Bronchial epithelial cell (primary cell): ENCODE results near the gene HOXB8. TPM values are rescaled to one million over a fixed set of nuclear protein-coding genes. Genes with fewer than 3 reads are reported as not detected.

ENCODE experiments used
- DNase-seq: peaks from one replicate; pipeline ENCODE4 v3.0.0-alpha.2; 2010; ENCODE audit warnings: low read depth
- FAIRE-seq: peaks from 2 replicates; lab custom pipeline; 2011; peaks lifted over from hg19 to GRCh38; lab: Jason Lieb, UNC
- H3K27me3 ChIP-seq: 2 replicates; pipeline ENCODE4 v1.5.1; 2011; ENCODE audit warnings: low read length; ENCODE audit not compliant: control insufficient read depth, insufficient read depth
- H3K36me3 ChIP-seq: 2 replicates; pipeline ENCODE4 v1.5.1; 2011; ENCODE audit warnings: low read length; ENCODE audit not compliant: control insufficient read depth, insufficient read depth
- H3K4me3 ChIP-seq: 2 replicates; pipeline ENCODE4 v1.5.1; 2011; ENCODE audit warnings: mild to moderate bottlenecking, low read depth, low read length, control low read depth
- total RNA-seq: library from RNA; depleted of rRNA; stranded (reverse); fragments of >200 nt; gene quantifications from 2 replicates; pipeline ENCODE4 v1.2.1, GENCODE V29; 2014
- TF ChIP-seq, protein P1 (sequence below): IDR thresholded peaks from 2 replicates; pipeline ENCODE4 v1.5.1; 2011; ENCODE audit warnings: mild to moderate bottlenecking, moderate library complexity, low read length, control low read depth, inconsistent platforms; ENCODE audit not compliant: insufficient read depth, severe bottlenecking

Gene HOXB8
- total RNA-seq, 1 donor from 2014 or later: not detected

DNA sequence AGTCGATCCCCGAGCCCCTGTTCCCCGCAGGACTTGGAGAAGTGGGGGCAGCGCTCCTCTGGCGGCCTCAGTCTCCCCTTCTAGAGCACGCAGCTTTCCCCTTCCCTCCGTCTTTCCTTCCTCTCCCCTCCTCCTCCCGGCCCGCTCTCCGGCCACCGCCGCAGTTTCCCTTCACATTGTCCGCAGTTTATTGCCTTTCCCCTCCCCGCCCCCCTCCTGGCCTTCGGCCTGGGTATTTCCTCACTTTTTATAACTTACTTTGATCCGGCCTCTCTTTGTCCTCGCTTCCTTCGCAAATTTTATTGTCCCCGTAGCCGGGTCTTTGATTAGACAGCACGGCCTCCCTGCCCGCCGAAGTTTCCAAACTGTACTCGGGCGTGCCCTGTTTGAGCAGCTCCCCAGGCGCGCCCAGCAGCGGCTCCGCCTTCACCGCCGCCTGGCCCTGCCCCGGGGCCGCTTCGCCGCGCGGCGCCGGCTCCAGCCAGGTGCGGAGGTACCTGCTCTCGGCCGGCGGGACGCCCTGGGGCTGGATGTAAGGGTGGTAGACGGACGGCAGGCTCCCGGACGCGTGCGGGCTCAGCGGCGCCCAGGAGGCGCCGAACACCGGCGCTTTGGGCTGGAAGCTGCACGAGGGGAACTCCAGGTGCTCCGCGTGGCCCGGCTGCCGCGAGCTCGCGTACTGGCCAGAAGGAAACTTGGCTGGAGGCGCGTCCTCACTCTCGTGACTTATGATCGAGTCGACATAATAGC is 10.6 kb upstream of the HOXB8 start:
- Histone ChIP-seq H3K4me3 (no peak overlapping the region), H3K36me3 (no peaks in the 10 kb centered on the region), H3K27me3 (peaks cover 90% of the 10 kb centered on the region)
- no peak for FAIRE-seq
- TF ChIP-seq, protein P1, sequence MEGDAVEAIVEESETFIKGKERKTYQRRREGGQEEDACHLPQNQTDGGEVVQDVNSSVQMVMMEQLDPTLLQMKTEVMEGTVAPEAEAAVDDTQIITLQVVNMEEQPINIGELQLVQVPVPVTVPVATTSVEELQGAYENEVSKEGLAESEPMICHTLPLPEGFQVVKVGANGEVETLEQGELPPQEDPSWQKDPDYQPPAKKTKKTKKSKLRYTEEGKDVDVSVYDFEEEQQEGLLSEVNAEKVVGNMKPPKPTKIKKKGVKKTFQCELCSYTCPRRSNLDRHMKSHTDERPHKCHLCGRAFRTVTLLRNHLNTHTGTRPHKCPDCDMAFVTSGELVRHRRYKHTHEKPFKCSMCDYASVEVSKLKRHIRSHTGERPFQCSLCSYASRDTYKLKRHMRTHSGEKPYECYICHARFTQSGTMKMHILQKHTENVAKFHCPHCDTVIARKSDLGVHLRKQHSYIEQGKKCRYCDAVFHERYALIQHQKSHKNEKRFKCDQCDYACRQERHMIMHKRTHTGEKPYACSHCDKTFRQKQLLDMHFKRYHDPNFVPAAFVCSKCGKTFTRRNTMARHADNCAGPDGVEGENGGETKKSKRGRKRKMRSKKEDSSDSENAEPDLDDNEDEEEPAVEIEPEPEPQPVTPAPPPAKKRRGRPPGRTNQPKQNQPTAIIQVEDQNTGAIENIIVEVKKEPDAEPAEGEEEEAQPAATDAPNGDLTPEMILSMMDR: no peak
- DNase-seq: no peak

DNA sequence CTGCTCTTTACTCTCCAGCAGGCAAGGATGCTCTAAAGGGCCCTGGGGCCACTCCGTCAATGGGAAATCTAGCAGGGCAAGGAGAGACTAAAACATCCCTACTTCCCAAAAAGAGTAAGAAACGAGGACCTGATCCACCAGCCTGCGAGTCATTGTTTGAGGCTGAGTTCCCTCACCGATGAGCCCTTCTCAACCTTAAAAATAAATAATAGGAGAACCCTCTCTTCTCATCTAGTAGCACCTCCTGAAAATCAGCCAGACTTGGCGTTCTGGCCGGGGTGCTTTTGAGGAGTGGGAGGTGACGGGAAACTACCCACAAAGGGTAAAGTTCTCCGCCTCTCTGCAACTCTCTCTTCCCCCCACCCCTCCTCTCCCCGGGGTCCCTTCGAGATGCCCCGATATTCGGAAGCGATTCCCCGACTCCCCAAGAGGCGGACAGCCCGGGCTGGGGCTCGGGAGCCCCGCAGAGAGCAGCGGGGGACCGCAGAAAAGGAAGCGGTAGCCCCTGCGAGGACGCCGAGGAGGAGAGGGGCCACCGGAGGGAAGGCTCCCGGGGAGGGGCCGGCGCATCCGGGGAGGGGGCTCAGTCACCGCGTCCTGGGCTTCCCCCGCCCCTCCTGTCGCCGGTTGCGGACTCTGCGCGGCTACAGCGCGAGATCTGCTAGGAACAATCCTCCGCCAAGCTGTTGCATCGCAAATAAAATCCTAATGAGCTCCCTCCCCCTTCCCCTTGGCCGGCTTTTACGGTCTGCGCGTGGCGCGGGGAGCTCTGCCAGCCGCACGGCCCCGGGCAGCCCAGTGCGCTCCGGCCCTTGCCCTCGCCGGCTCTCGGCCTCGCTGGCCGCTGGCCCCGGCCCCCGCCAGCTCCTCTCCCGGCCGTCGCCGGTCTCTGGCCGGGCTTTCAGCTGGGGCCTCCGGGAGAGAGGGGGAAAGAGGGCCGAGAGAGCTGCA is 9.7 kb upstream of the HOXB8 start:
- DNase-seq (no peak), FAIRE-seq (no peak)
- TF ChIP-seq, protein P1: no peak
- Histone ChIP-seq H3K27me3 (peaks cover 90% of the 10 kb centered on the region), H3K4me3 (no peak overlapping the region), H3K36me3 (no peaks in the 10 kb centered on the region)

DNA sequence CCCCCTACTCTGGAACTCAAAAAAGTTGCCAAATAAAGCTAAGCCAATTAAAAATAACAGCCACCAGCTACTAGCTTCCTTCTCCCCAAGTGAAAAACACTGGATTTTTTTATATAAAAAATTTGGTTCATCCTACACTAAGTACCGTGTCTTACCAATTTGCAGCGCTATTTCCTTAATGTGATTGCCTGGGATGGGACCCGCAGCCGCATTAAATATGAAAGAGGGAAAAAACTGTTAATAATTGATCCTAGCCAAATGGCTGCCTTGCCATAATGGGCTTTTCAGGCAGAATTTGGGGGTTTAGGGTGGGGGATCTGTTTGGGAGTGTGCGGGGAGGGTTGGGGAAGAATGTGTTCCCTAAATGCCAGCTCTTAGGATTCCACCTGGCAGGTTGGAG is 9.0 kb upstream of the HOXB8 start:
- no peak for FAIRE-seq

DNA sequence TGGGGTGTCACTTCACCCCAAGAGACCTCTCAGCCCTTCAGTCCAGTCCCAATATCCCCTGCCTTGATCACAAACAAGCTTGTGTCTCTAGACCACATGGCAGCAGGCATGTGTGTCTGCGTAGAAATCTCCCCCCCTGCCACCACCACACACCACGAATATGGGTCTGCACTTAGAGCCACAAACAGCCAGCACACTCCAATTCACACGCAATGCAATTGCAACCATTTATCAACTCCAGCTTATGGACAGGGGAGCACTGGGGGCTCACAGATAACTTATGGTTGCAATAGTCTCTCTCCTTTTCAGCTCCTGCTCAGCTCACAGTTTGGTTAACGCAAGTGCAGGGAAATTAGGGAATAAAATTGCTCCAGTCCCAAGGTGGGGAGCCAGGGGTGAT is 8.5 kb upstream of the HOXB8 start:
- peak; percentile 66 for FAIRE-seq
- H3K27me3 ChIP-seq: peaks cover 90% of the 10 kb centered on the region
- H3K4me3 ChIP-seq: no peak overlapping the region
- H3K36me3 ChIP-seq: no peaks in the 10 kb centered on the region
- DNase-seq: no peak
- TF ChIP-seq, protein P1: no peak

More for the DNA sequence above, 9.0 kb upstream of the HOXB8 start:
- Histone ChIP-seq H3K4me3 (no peak overlapping the region), H3K36me3 (no peaks in the 10 kb centered on the region), H3K27me3 (peaks cover 91% of the 10 kb centered on the region)
- TF ChIP-seq, protein P1: no peak
- DNase-seq: no peak

DNA sequence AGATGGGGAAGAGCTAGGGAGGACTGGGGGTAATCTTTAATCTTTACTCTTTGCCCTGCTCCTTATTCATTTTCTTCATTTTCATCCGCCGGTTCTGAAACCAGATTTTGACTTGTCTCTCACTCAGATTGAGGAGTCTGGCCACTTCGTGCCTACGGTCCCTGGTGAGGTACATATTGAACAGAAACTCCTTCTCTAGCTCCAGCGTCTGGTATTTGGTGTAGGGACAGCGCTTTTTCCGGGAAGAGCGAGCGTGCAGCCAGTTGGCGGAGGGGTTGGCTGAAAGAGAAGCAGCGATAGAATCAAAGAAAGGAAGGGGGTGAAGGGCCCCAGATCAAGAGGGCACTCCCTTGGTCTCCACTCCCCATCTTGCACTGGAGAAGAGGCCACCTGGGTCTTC is 7.8 kb upstream of the HOXB8 start:
- no peak for FAIRE-seq
- H3K36me3 ChIP-seq: no peaks in the 10 kb centered on the region
- TF ChIP-seq, protein P1: no peak
- H3K4me3 ChIP-seq: no peak overlapping the region
- no peak for DNase-seq
- H3K27me3 ChIP-seq: peaks cover 88% of the 10 kb centered on the region
